AG04449 (cell line): Measurements from ENCODE around the gene WDR6.

Experiments
- CTCF ChIA-PET: fragments of 350-600 bp; formaldehyde crosslinking; extraction: SDS; loops from one replicate; lab custom pipeline; 2021; ENCODE audit warnings: antibody characterized with exemption; lab: Yijun Ruan, JAX
- POLR2A ChIA-PET: fragments of 400-600, 350-600 bp; formaldehyde crosslinking; extraction: SDS; loops from one replicate; lab custom pipeline; 2020; ENCODE audit warnings: antibody characterized with exemption, inconsistent platforms; lab: Yijun Ruan, JAX
- DNase-seq: peaks from one replicate; pipeline ENCODE4 v3.0.0-alpha.2; 2010; ENCODE audit warnings: low read depth, low spot score
- H3K4me3 ChIP-seq: 2 replicates; pipeline ENCODE4 v1.5.1; 2011; ENCODE audit warnings: low read depth, mild to moderate bottlenecking, control low read depth, low read length
- CTCF ChIP-seq: IDR thresholded peaks from one replicate; pipeline ENCODE4 v1.5.1; 2011; ENCODE audit warnings: mild to moderate bottlenecking, moderate library complexity, low read length, control low read depth, inconsistent platforms; ENCODE audit not compliant: insufficient read depth; ENCODE audit errors: missing control alignments

The WDR6 gene

GRCh38 chr3:49012441-49013017 lies 5.3 kb downstream of the WDR6 start:
- TF ChIP-seq CTCF, result no peak
- ChIA-PET POLR2A (interaction anchor here (3.7 kb wide), 1 partner anchor 9 kb away, joined by 18 read pairs; the partner anchor contains the start of gene NDUFAF3), CTCF (interaction anchor here (1.0 to 6.6 kb wide), 4 partner anchors 11 to 275 kb away, joined by 3 to 59 read pairs (median 37); partner anchors contain the start of genes NDUFAF3 and P4HTM)
- no peak overlapping the region for H3K4me3 ChIP-seq
- no peak for DNase-seq

GRCh38 chr3:49013113-49013737 lies 6.0 kb downstream of the WDR6 start:
- no peak for DNase-seq
- no peak overlapping the region for H3K4me3 ChIP-seq
- ChIA-PET CTCF (interaction anchor here (0.9 to 5.9 kb wide), 6 partner anchors 10 to 276 kb away, joined by 3 to 59 read pairs (median 4); partner anchors contain the start of gene NDUFAF3), POLR2A (interaction anchor here (0.8 to 3.7 kb wide), 2 partner anchors 8 to 24 kb away, joined by 4 to 18 read pairs; partner anchors contain the start of gene NDUFAF3)
- no peak for TF ChIP-seq CTCF

- H3K4me3 ChIP-seq, result no peak overlapping the region
- POLR2A ChIA-PET, result interaction anchor here (0.8 to 3.7 kb wide), 2 partner anchors 7 to 24 kb away, joined by 4 to 18 read pairs; partner anchors contain the start of gene NDUFAF3
- no peak for DNase-seq
- CTCF ChIA-PET, result interaction anchor here (0.8 to 9.8 kb wide), 9 partner anchors 7 to 277 kb away, joined by 3 to 95 read pairs (median 4); partner anchors contain the start of genes NDUFAF3 and WDR6
- peak; percentile 70 for TF ChIP-seq CTCF
Observed at GRCh38 chr3:49013738-49014660, 6.8 kb downstream of the WDR6 start.

- H3K4me3 ChIP-seq, result no peak overlapping the region
- POLR2A ChIA-PET, result interaction anchor here (1.8 to 4.4 kb wide), 2 partner anchors 7 to 26 kb away, joined by 3 to 51 read pairs; partner anchors contain the start of gene WDR6
- CTCF ChIA-PET, result interaction anchor here (1.0 to 9.8 kb wide), 6 partner anchors 8 to 27 kb away, joined by 3 to 95 read pairs (median 15); partner anchors contain the start of genes IMPDH2, NDUFAF3 and WDR6
- TF ChIP-seq CTCF, result no peak
- no peak for DNase-seq
Observed at GRCh38 chr3:49015072-49015471, 7.9 kb downstream of the WDR6 start.

GRCh38 chr3:49015765-49016164 lies 8.6 kb downstream of the WDR6 start:
- H3K4me3 ChIP-seq, result no peak overlapping the region
- no peak for TF ChIP-seq CTCF
- CTCF ChIA-PET, result interaction anchor here (0.7 to 9.8 kb wide), 4 partner anchors 7 to 26 kb away, joined by 3 to 95 read pairs (median 31); partner anchors contain the start of genes IMPDH2, NDUFAF3, P4HTM and WDR6
- POLR2A ChIA-PET, result interaction anchor here (0.5 to 4.4 kb wide), 3 partner anchors 8 to 410 kb away, joined by 3 to 51 read pairs (median 3); partner anchors contain the start of gene WDR6
- no peak for DNase-seq
